K562 (cell line): ENCODE measurements around the gene CRIM1.

Source experiments
- CHD1 ChIP-seq: fragments of 200-600 bp; sonication (generic); IDR thresholded peaks from one replicate; pipeline ENCODE4 v1.6.1; 2012; ENCODE audit warnings: mild to moderate bottlenecking, moderate library complexity, low read length, inconsistent platforms
- CREB1 ChIP-seq, 2 experiments: sonication (generic) in 1 of 2; formaldehyde crosslinking in 1 of 2; IDR thresholded peaks; 2 replicates each; pipeline versions ENCODE4 v1.6.1 to v1.8.0; 2012 to 2022; ENCODE audit warnings: inconsistent platforms in 1 of 2, mild to moderate bottlenecking in 1 of 2, missing genetic modification reagents in 1 of 2, moderate library complexity in 1 of 2
- ESRRA ChIP-seq: fragments of 450-650 bp; IDR thresholded peaks from 2 replicates; pipeline ENCODE4 v1.6.1; 2014; ENCODE audit warnings: low read depth, mild to moderate bottlenecking, moderate library complexity, borderline replicate concordance
- ESRRB ChIP-seq: fragments of 250-450 bp; sonication (Bioruptor Pico); IDR thresholded peaks from 2 replicates; pipeline ENCODE4 v1.5.0; 2020; ENCODE audit warnings: mild to moderate bottlenecking, moderate library complexity, borderline replicate concordance
- KDM1A ChIP-seq, 2 experiments: fragments of 450-650 bp; IDR thresholded peaks; 2 replicates each; pipeline ENCODE4 v1.6.1; 2016; ENCODE audit warnings: mild to moderate bottlenecking in 2 of 2
- SMAD4 ChIP-seq: fragments of 250-450 bp; sonication (Bioruptor Pico); conservative IDR thresholded peaks from 2 replicates; pipeline ENCODE4 v1.8.0; 2021; ENCODE audit warnings: inconsistent platforms, mild to moderate bottlenecking, moderate library complexity
- ZBTB26 ChIP-seq: fragments of 450-650 bp; formaldehyde crosslinking; IDR thresholded peaks from 2 replicates; pipeline ENCODE4 v1.4.0; 2022; ENCODE audit warnings: missing genetic modification characterization

- TF ChIP-seq CHD1 (no peak), ESRRB (no peak), KDM1A (IDR thresholded peaks at IDR 0.05) (no peak), CREB1 (IDR thresholded peaks at IDR 0.05) (no peak), CREB1 (CRISPR knock-in tag; IDR thresholded peaks at IDR 0.05) (no peak), ZBTB26 (CRISPR knock-in tag) (no peak), SMAD4 (CRISPR knock-in tag) (no peak), ESRRA (no peak)
Observed at GRCh38 chr2:36446294-36446693, 90.7 kb downstream of the CRIM1 start.
